Upper lobe of left lung (tissue), 6 donors: ENCODE measurements around the gene ATP6V0C. TPM values are rescaled to one million over a fixed set of nuclear protein-coding genes. Genes with fewer than 3 reads are reported as not detected.

Source experiments
- ATAC-seq, 2 donors: fragments of 200-7000 bp; cut with Tn5 transposase; one replicate each; pipeline ENCODE4 v1.9.1; 2022; ENCODE audit warnings: mild to moderate bottlenecking in 2 of 2, moderate library complexity in 2 of 2; ENCODE audit not compliant: low FRiP score in 2 of 2
- DNase-seq, 2 donors: peaks; one replicate each; pipeline ENCODE4 v3.0.0-alpha.2; 2019 to 2020
- H3K27ac ChIP-seq, 4 donors: fragments of 200-600 bp; sonication (generic); one replicate each; pipeline ENCODE4 v1.5.1; 2016 to 2019
- H3K27me3 ChIP-seq, 4 donors: fragments of 200-600 bp; sonication (generic); one replicate each; pipeline ENCODE4 v1.5.1; 2017 to 2019
- H3K36me3 ChIP-seq, 4 donors: fragments of 200-600 bp; sonication (generic); one replicate each; pipeline ENCODE4 v1.5.1; 2016 to 2019
- H3K4me1 ChIP-seq, 4 donors: fragments of 200-600 bp; sonication (generic); one replicate each; pipeline ENCODE4 v1.5.1; 2018 to 2019
- H3K4me3 ChIP-seq, 4 donors: fragments of 200-600 bp; sonication (generic); one replicate each; pipeline ENCODE4 v1.5.1; 2017 to 2019; ENCODE audit warnings: mild to moderate bottlenecking in 2 of 4, moderate library complexity in 1 of 4
- H3K9me3 ChIP-seq, 4 donors: fragments of 200-600 bp; sonication (generic); one replicate each; pipeline ENCODE4 v1.5.1; 2018 to 2019
- CTCF ChIP-seq, 6 experiments: fragments of 450-650 bp in 4 of 6; fragments of 200-600 bp in 2 of 6; sonication (generic) in 2 of 6; IDR thresholded peaks; one replicate each; pipeline ENCODE4 v1.5.1; 2016 to 2019; ENCODE audit warnings: antibody characterized with exemption in 6 of 6
- EP300 ChIP-seq, 4 donors: sonication (generic); formaldehyde crosslinking; IDR thresholded peaks; one replicate each; pipeline ENCODE4 v1.5.1; 2017; ENCODE audit warnings: antibody characterized with exemption in 4 of 4, control low read depth in 2 of 4
- POLR2A ChIP-seq, 4 donors: fragments of 450-650 bp; IDR thresholded peaks; one replicate each; pipeline ENCODE4 v1.5.1; 2016 to 2017; ENCODE audit warnings: antibody characterized with exemption in 4 of 4, mild to moderate bottlenecking in 2 of 4
- POLR2AphosphoS5 ChIP-seq, 2 donors: sonication (generic); formaldehyde crosslinking; IDR thresholded peaks; one replicate each; pipeline ENCODE4 v1.5.1; 2017; ENCODE audit warnings: antibody characterized with exemption in 2 of 2
- WGBS, 2 donors: methylation state at CpG; one replicate each; pipeline ENCODE4 v1.1.5; 2017 to 2018; 5-methylcytosine and 5-hydroxymethylcytosine counted together
- total RNA-seq, 6 donors: library from RNA; depleted of rRNA in 4 of 6; stranded (reverse); fragments of >200 nt in 4 of 6; gene quantifications; one replicate each; pipeline versions ENCODE4 v1.1.0 to v1.2.1, GENCODE V29; 2016 to 2021
- donor health status: DM: no; HTN: no; CAD: no; lungs with moderate emphysema.
- donor health status: DM: no; HTN: yes; CAD: no; lungs with severe emphysema.

Gene ATP6V0C
- total RNA-seq, 6 donors from 2014 or later, result 84.9 to 332 (median 164) TPM

- ATAC-seq, result no peak
- TF ChIP-seq EP300 (IDR thresholded peaks at IDR 0.05) (no peak), POLR2A (IDR thresholded peaks at IDR 0.05) (no peak), CTCF (IDR thresholded peaks at IDR 0.05) (no peak), POLR2AphosphoS5 (IDR thresholded peaks at IDR 0.05) (no peak)
- no peak overlapping the region for H3K27ac ChIP-seq
- peak in 1 of 2 donors; percentile 67 for DNase-seq
- 93 to 95% methylated on average over 8 to 16 of the region's 16 CpGs for WGBS, 2 donors
- peaks cover 21 to 41% (median 36%) of the 10 kb centered on the region in 4 donors for H3K4me1 ChIP-seq
- no peak overlapping the region for H3K4me3 ChIP-seq
- peaks cover 0 to 14% (median 3%) of the 10 kb centered on the region in 4 donors for H3K36me3 ChIP-seq
- no peaks in the 10 kb centered on the region for H3K27me3 ChIP-seq
- H3K9me3 ChIP-seq, result no peaks in the 10 kb centered on the region
Measured at GRCh38 chr16:2489581-2489980, 24.2 kb upstream of the ATP6V0C start.

- WGBS, 2 donors, result 87 to 92% methylated on average over 10 to 23 of the region's 23 CpGs
- Histone ChIP-seq H3K9me3 (no peaks in the 10 kb centered on the region), H3K27ac (peak overlapping the region in 1 of 4 donors; percentile 3), H3K4me1 (peaks cover 20 to 39% (median 32%) of the 10 kb centered on the region in 4 donors), H3K36me3 (peaks cover 0 to 14% (median 3%) of the 10 kb centered on the region in 4 donors), H3K27me3 (no peaks in the 10 kb centered on the region), H3K4me3 (no peak overlapping the region)
- no peak for TF ChIP-seq CTCF (IDR thresholded peaks at IDR 0.05)
- TF ChIP-seq EP300 (IDR thresholded peaks at IDR 0.05), result no peak
- no peak for TF ChIP-seq POLR2A (IDR thresholded peaks at IDR 0.05)
- TF ChIP-seq POLR2AphosphoS5 (IDR thresholded peaks at IDR 0.05), result no peak
- ATAC-seq (no peak), DNase-seq (peak in 1 of 2 donors; percentile 58)
Measured at GRCh38 chr16:2490190-2491105, 23.3 kb upstream of the ATP6V0C start.

- TF ChIP-seq CTCF (IDR thresholded peaks at IDR 0.05) (no peak), POLR2A (IDR thresholded peaks at IDR 0.05) (no peak), POLR2AphosphoS5 (IDR thresholded peaks at IDR 0.05) (no peak), EP300 (IDR thresholded peaks at IDR 0.05) (no peak)
- DNase-seq, result peak in 1 of 2 donors; percentile 30
- 77 to 87% methylated on average over 13 of the region's 13 CpGs for whole genome bisulfite sequencing, 2 donors
- Histone ChIP-seq H3K36me3 (peaks cover 0 to 29% (median 14%) of the 10 kb centered on the region in 4 donors), H3K27ac (peak overlapping the region in 1 of 4 donors; percentile 69), H3K4me3 (no peak overlapping the region), H3K4me1 (peaks cover 8 to 34% (median 23%) of the 10 kb centered on the region in 4 donors), H3K9me3 (no peaks in the 10 kb centered on the region), H3K27me3 (no peaks in the 10 kb centered on the region)
- no peak for ATAC-seq
Measured at GRCh38 chr16:2492292-2492691, 21.5 kb upstream of the ATP6V0C start.

GRCh38 chr16:2493605-2494004 lies 20.1 kb upstream of the ATP6V0C start:
- Histone ChIP-seq H3K4me1 (peaks cover 18 to 36% (median 29%) of the 10 kb centered on the region in 4 donors), H3K4me3 (no peak overlapping the region), H3K27me3 (no peaks in the 10 kb centered on the region), H3K27ac (peak overlapping the region in 3 of 4 donors; percentile 31 to 69 (median 58)), H3K36me3 (peaks cover 0 to 41% (median 15%) of the 10 kb centered on the region in 4 donors), H3K9me3 (no peaks in the 10 kb centered on the region)
- DNase-seq (peak in 1 of 2 donors; percentile 78), ATAC-seq (peak; percentile 7 to 72)
- 63 to 76% methylated on average over 6 of the region's 6 CpGs for WGBS, 2 donors
- TF ChIP-seq POLR2A (IDR thresholded peaks at IDR 0.05) (peak in 1 of 4 donors; percentile 37), CTCF (IDR thresholded peaks at IDR 0.05) (no peak)
